ENCODE data around the gene DAGLA.

DNA sequence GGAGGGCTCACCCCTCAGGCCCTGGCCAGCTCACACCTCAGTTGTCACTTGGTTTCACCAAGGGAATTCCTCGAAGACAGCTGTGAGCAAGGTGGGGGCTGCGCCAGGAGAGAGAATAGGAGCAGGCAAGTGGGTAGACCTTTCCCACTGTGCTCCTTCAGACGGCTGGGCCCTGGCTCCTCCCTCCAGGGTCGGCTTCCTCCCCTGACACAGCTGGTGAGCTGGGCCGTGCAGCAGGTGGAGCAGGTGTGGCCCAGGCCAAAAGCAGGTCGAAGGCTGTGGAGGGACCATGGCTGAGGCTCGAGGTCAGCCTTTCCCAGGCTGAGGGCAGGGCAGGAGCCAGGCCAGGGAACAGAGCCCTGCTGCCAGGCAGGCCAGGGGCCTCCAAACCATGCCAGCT is 59.8 kb downstream of the DAGLA start:
- TF ChIP-seq EZH2phosphoT487 (IDR thresholded peaks at IDR 0.05; ENCODE audit: insufficient read depth, low read depth) (no peak), EZH2 (IDR thresholded peaks at IDR 0.05; ENCODE audit: insufficient read depth, poor library complexity, severe bottlenecking) (no peak)

Measured in GM23248 (cell line).